HepG2 (cell line): ENCODE data around the gene ZNF669. TPM values are rescaled to one million over a fixed set of nuclear protein-coding genes. Genes with fewer than 3 reads are reported as not detected.

Experiments
- ARID2 ChIP-seq: sonication (generic); formaldehyde crosslinking; IDR thresholded peaks from 2 replicates; pipeline ENCODE4 v1.8.1; 2022; ENCODE audit warnings: mild to moderate bottlenecking, missing genetic modification reagents, borderline replicate concordance
- ATF3 ChIP-seq: sonication (generic); formaldehyde crosslinking; IDR thresholded peaks from 2 replicates; pipeline ENCODE4 v1.4.0; 2020; ENCODE audit warnings: missing genetic modification reagents
- DMAP1 ChIP-seq: IDR thresholded peaks from 2 replicates; pipeline ENCODE4 v1.6.1; 2016
- FLYWCH1 ChIP-seq: sonication (generic); formaldehyde crosslinking; IDR thresholded peaks from 2 replicates; pipeline ENCODE4 v1.8.1; 2023; ENCODE audit warnings: mild to moderate bottlenecking, missing genetic modification reagents
- FUBP1 ChIP-seq: sonication (generic); formaldehyde crosslinking; IDR thresholded peaks from 2 replicates; pipeline ENCODE4 v1.5.1; 2020; ENCODE audit warnings: missing genetic modification reagents, mild to moderate bottlenecking, borderline replicate concordance
- GPN1 ChIP-seq: sonication (generic); formaldehyde crosslinking; IDR thresholded peaks from 2 replicates; pipeline ENCODE4 v1.5.1; 2020; ENCODE audit warnings: missing genetic modification reagents, borderline replicate concordance
- HOXA9 ChIP-seq: sonication (generic); formaldehyde crosslinking; IDR thresholded peaks from 2 replicates; pipeline ENCODE4 v1.8.1; 2022; ENCODE audit warnings: missing genetic modification reagents, mild to moderate bottlenecking, moderate library complexity, borderline replicate concordance
- KAT7 ChIP-seq: IDR thresholded peaks from 2 replicates; pipeline ENCODE4 v1.6.1; 2018; ENCODE audit warnings: borderline replicate concordance, missing compliant biosample characterization
- MAX ChIP-seq: IDR thresholded peaks from 2 replicates; pipeline ENCODE4 v1.6.1; 2012; ENCODE audit warnings: inconsistent platforms
- MLLT10 ChIP-seq: sonication (generic); formaldehyde crosslinking; IDR thresholded peaks from 2 replicates; pipeline ENCODE4 v1.4.0; 2020; ENCODE audit warnings: missing genetic modification reagents
- NFKBIZ ChIP-seq: IDR thresholded peaks from 2 replicates; pipeline ENCODE4 v1.6.1; 2018; ENCODE audit warnings: missing genetic modification reagents, missing compliant biosample characterization
- ONECUT2 ChIP-seq: sonication (generic); formaldehyde crosslinking; IDR thresholded peaks from 2 replicates; pipeline ENCODE4 v1.4.0; 2020; ENCODE audit warnings: missing genetic modification reagents
- PHF8 ChIP-seq: sonication (generic); formaldehyde crosslinking; IDR thresholded peaks from 2 replicates; pipeline ENCODE4 v1.5.0; 2020; ENCODE audit warnings: missing genetic modification reagents
- ZBTB43 ChIP-seq: sonication (generic); formaldehyde crosslinking; conservative IDR thresholded peaks from 2 replicates; pipeline ENCODE4 v1.4.0; 2020; ENCODE audit warnings: missing genetic modification reagents
- ZBTB49 ChIP-seq: sonication (generic); formaldehyde crosslinking; IDR thresholded peaks from 2 replicates; pipeline ENCODE4 v1.4.0; 2020; ENCODE audit warnings: missing genetic modification reagents, borderline replicate concordance
- ZNF20 ChIP-seq: sonication (generic); formaldehyde crosslinking; IDR thresholded peaks from 2 replicates; pipeline ENCODE4 v1.4.0; 2020; ENCODE audit warnings: mild to moderate bottlenecking, moderate library complexity, missing genetic modification reagents
- ZNF296 ChIP-seq: sonication (generic); formaldehyde crosslinking; conservative IDR thresholded peaks from 2 replicates; pipeline ENCODE4 v1.5.0; 2020; ENCODE audit warnings: mild to moderate bottlenecking, missing genetic modification reagents
- ZNF33A ChIP-seq: sonication (generic); formaldehyde crosslinking; IDR thresholded peaks from 2 replicates; pipeline ENCODE4 v1.5.1; 2020; ENCODE audit warnings: missing genetic modification reagents, mild to moderate bottlenecking, moderate library complexity, borderline replicate concordance
- ZNF639 ChIP-seq: conservative IDR thresholded peaks from 2 replicates; pipeline ENCODE4 v1.6.1; 2018; ENCODE audit warnings: missing genetic modification reagents
- ZNF746 ChIP-seq: sonication (generic); formaldehyde crosslinking; IDR thresholded peaks from 2 replicates; pipeline ENCODE4 v1.8.0; 2022; ENCODE audit warnings: mild to moderate bottlenecking, missing genetic modification reagents
- ZNF790 ChIP-seq: sonication (generic); formaldehyde crosslinking; IDR thresholded peaks from 2 replicates; pipeline ENCODE4 v1.8.0; 2022; ENCODE audit warnings: missing genetic modification reagents, mild to moderate bottlenecking, borderline replicate concordance
- polyA plus RNA-seq, 8 experiments: library from polyadenylated mRNA; depleted of rRNA in 3 of 8; stranded (reverse) in 7 of 8; unstranded in 1 of 8; fragments of >200 nt; fragmentation: Illumina TruSeq in 4 of 8; extraction: Trizol in 4 of 8; gene quantifications; 2 replicates each; pipeline versions ENCODE4 v1.2.1 to v1.2.3, GENCODE V29; 2011 to 2016; ENCODE audit warnings: low read depth in 4 of 8, missing spikeins in 1 of 8, mixed read lengths in 1 of 8; ENCODE audit not compliant: insufficient read depth in 1 of 8
- total RNA-seq, 5 experiments: library from RNA; depleted of rRNA; stranded (reverse); fragments of >200 nt; fragmentation: Illumina TruSeq; extraction: Trizol; gene quantifications; 2 replicates each; pipeline ENCODE4 v1.2.3, GENCODE V29; 2016; ENCODE audit warnings: low read depth in 1 of 5

The ZNF669 gene
- total and polyA plus RNA-seq, 2 of the 13 experiments (the other 11 are each of a cell fraction or from before 2014, with no cell fraction given), result 3.1 to 14.6 TPM

GRCh38 chr1:247111700-247112478, 7.7 kb upstream of the ZNF669 start (continued):
- TF ChIP-seq HOXA9 (CRISPR knock-in tag) (0 out of 2 replicates have a peak, but pooled peaks have one; percentile 65), GPN1 (CRISPR knock-in tag) (peak; percentile 89; the same call in 1 of the 2 replicates), NFKBIZ (CRISPR knock-in tag) (0 out of 2 replicates have a peak, but pooled peaks have one; percentile 70), ZNF20 (0 out of 2 replicates have a peak, but pooled peaks have one; percentile 61), ONECUT2 (CRISPR knock-in tag) (0 out of 2 replicates have a peak, but pooled peaks have one; percentile 16), MAX (peak; percentile 82), ZBTB43 (CRISPR knock-in tag) (no peak; the same call in 1 of the 2 replicates), PHF8 (peak; percentile 95), ZNF746 (CRISPR knock-in tag) (no peak; the same call in 1 of the 2 replicates), KAT7 (peak; percentile 90; the same call in 1 of the 2 replicates), FUBP1 (CRISPR knock-in tag) (peak; percentile 70; the same call in 1 of the 2 replicates), ZNF296 (peak; percentile 98), ZNF790 (CRISPR knock-in tag) (peak; percentile 92; the same call in 1 of the 2 replicates), MLLT10 (CRISPR knock-in tag) (no peak), ATF3 (no peak), FLYWCH1 (CRISPR knock-in tag) (0 out of 2 replicates have a peak, but pooled peaks have one; percentile 37), ARID2 (CRISPR knock-in tag) (0 out of 2 replicates have a peak, but pooled peaks have one; percentile 85), ZBTB49 (no peak), ZNF639 (CRISPR knock-in tag) (peak; percentile 77; the same call in 1 of the 2 replicates), DMAP1 (peak; percentile 85), ZNF33A (no peak)
